GM23338 (cell line): Measurements from ENCODE around the gene NCOA1.

ENCODE experiments used
- CREB1 ChIP-seq: fragments of 250-450 bp; sonication (Bioruptor Pico); IDR thresholded peaks from 2 replicates; pipeline ENCODE4 v1.5.0; 2020; ENCODE audit warnings: low read depth, mild to moderate bottlenecking, moderate library complexity
- CTCF ChIP-seq, 2 experiments: fragments of 200-600 bp in 1 of 2; sonication (generic) in 1 of 2; conservative IDR thresholded peaks; 2 replicates each; pipeline versions ENCODE4 v1.5.1 to v1.6.1; 2016 to 2017; ENCODE audit warnings: antibody characterized with exemption in 2 of 2, low read depth in 2 of 2, mild to moderate bottlenecking in 2 of 2, moderate library complexity in 1 of 2
- EZH2 ChIP-seq: fragments of 200-600 bp; sonication (generic); IDR thresholded peaks from one replicate; pipeline ENCODE4 v1.8.0; 2017; ENCODE audit warnings: antibody characterized with exemption, mild to moderate bottlenecking, low read depth; ENCODE audit not compliant: unreplicated experiment
- EZH2phosphoT487 ChIP-seq: fragments of 200-600 bp; sonication (generic); IDR thresholded peaks from one replicate; pipeline ENCODE4 v1.8.1; 2018; ENCODE audit warnings: antibody characterized with exemption; ENCODE audit not compliant: unreplicated experiment
- JUNB ChIP-seq: IDR thresholded peaks from one replicate; pipeline ENCODE4 v1.6.1; 2016; ENCODE audit warnings: antibody characterized with exemption; ENCODE audit not compliant: unreplicated experiment
- NANOG ChIP-seq: IDR thresholded peaks from 2 replicates; pipeline ENCODE4 v1.6.1; 2016; ENCODE audit warnings: antibody characterized with exemption, borderline replicate concordance
- POLR2AphosphoS5 ChIP-seq: IDR thresholded peaks from 2 replicates; pipeline ENCODE4 v1.6.1; 2016; ENCODE audit warnings: antibody characterized with exemption, low read depth
- STAT1 ChIP-seq: IDR thresholded peaks from one replicate; pipeline ENCODE4 v1.6.1; 2016; ENCODE audit warnings: antibody characterized with exemption; ENCODE audit not compliant: unreplicated experiment
- ZNF114 ChIP-seq: fragments of 250-450 bp; sonication (Bioruptor Pico); IDR thresholded peaks from 2 replicates; pipeline ENCODE4 v1.5.0; 2020; ENCODE audit warnings: mild to moderate bottlenecking, moderate library complexity
- TF ChIP-seq, protein P1 (sequence below): IDR thresholded peaks from one replicate; pipeline ENCODE4 v1.6.1; 2018; ENCODE audit warnings: antibody characterized with exemption; ENCODE audit not compliant: unreplicated experiment

DNA sequence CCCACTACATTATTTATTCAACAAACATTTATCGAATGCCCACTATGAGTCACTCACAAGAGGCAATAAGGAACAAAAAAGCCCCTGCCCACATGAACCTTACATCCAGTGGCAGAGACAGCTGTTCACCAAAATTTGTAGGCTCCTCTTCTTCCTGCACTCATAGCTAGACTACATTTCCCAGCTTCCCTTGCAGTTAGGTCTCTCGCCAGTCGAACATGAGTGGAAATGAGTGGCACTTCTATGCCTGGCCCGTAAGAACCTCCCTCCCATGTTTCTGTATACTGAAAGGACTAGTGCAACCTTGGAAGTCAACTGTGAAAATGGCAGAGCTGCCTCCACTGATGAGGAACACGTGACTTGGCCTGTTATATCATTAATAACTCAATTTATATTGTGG lies 19.4 kb upstream of the NCOA1 start:
- TF ChIP-seq CTCF (conservative IDR thresholded peaks at IDR 0.05; ENCODE audit: low read depth in 2 of 2): no peak
- no peak for TF ChIP-seq EZH2phosphoT487
- TF ChIP-seq NANOG: no peak
- TF ChIP-seq, protein P1, sequence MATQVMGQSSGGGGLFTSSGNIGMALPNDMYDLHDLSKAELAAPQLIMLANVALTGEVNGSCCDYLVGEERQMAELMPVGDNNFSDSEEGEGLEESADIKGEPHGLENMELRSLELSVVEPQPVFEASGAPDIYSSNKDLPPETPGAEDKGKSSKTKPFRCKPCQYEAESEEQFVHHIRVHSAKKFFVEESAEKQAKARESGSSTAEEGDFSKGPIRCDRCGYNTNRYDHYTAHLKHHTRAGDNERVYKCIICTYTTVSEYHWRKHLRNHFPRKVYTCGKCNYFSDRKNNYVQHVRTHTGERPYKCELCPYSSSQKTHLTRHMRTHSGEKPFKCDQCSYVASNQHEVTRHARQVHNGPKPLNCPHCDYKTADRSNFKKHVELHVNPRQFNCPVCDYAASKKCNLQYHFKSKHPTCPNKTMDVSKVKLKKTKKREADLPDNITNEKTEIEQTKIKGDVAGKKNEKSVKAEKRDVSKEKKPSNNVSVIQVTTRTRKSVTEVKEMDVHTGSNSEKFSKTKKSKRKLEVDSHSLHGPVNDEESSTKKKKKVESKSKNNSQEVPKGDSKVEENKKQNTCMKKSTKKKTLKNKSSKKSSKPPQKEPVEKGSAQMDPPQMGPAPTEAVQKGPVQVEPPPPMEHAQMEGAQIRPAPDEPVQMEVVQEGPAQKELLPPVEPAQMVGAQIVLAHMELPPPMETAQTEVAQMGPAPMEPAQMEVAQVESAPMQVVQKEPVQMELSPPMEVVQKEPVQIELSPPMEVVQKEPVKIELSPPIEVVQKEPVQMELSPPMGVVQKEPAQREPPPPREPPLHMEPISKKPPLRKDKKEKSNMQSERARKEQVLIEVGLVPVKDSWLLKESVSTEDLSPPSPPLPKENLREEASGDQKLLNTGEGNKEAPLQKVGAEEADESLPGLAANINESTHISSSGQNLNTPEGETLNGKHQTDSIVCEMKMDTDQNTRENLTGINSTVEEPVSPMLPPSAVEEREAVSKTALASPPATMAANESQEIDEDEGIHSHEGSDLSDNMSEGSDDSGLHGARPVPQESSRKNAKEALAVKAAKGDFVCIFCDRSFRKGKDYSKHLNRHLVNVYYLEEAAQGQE: no peak
- no peak for TF ChIP-seq EZH2
- TF ChIP-seq JUNB: no peak
- no peak for TF ChIP-seq POLR2AphosphoS5
- TF ChIP-seq CREB1 (CRISPR knock-in tag): no peak
- TF ChIP-seq STAT1: no peak
- TF ChIP-seq ZNF114 (CRISPR knock-in tag): no peak
